Activated naive CD4-positive, alpha-beta T cell treated with anti-CD3 and anti-CD28 coated beads for 36 hours (primary cell): ENCODE data around the gene SUPT3H. TPM values are rescaled to one million over a fixed set of nuclear protein-coding genes. Genes with fewer than 3 reads are reported as not detected.

Source experiments
- CTCF ChIA-PET: fragments of 350-600 bp; sonication (Branson Sonifier 250); formaldehyde crosslinking; loops from one replicate; lab custom pipeline; 2021; ENCODE audit warnings: antibody characterized with exemption; lab: Charles Lee
- DNase-seq: peaks from one replicate; pipeline ENCODE4 v3.0.0-alpha.2; 2020
- H3K27ac Mint-ChIP-seq: one replicate; pipeline ENCODE4 v1.8.0; 2021; ENCODE audit warnings: mild to moderate bottlenecking, mixed read lengths
- H3K27me3 Mint-ChIP-seq: one replicate; pipeline ENCODE4 v1.8.0; 2021; ENCODE audit warnings: low read depth, mixed read lengths
- H3K36me3 Mint-ChIP-seq: one replicate; pipeline ENCODE4 v1.8.0; 2021; ENCODE audit warnings: low read depth, mixed read lengths
- H3K4me1 Mint-ChIP-seq: one replicate; pipeline ENCODE4 v1.8.0; 2021; ENCODE audit warnings: low read depth, mixed read lengths
- H3K4me3 Mint-ChIP-seq: one replicate; pipeline ENCODE4 v1.8.0; 2021; ENCODE audit warnings: mild to moderate bottlenecking, moderate library complexity, mixed read lengths
- H3K9me3 Mint-ChIP-seq: one replicate; pipeline ENCODE4 v1.8.0; 2021; ENCODE audit warnings: mixed read lengths
- intact Hi-C: fragments of 100-400 bp; cut with micrococcal nuclease; formaldehyde crosslinking; loops from one replicate; pipeline ENCODE4 v1.15.1; 2023
- total RNA-seq, 2 experiments: library from RNA; stranded (reverse); gene quantifications; one replicate each; pipeline ENCODE4 v1.2.3, GENCODE V29; 2021

The SUPT3H gene
- total RNA-seq, 2 experiments from 2014 or later = 15.7 to 17.9 TPM

DNA sequence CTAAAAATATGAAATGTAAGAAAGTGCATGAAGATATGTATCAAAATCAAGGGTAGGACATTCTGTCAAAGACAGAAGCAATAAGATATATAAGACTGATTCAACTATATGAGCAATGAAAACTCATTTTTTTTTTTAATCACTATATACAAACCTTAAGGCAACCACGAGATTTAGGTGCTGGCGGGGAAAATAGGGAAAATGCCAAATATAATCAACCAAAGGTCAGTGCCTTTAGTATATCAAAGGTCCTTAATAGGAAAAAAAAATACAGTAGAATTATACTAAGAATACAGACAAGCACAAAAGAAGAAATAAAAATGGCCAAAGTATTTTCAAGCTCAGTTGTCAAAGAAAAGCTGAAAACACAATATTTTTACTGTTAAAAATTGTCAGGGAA is 24.1 kb downstream of the SUPT3H start:
- Mint-ChIP-seq H3K36me3 (peaks cover 7% of the 10 kb centered on the region), H3K4me1 (peaks cover 20% of the 10 kb centered on the region), H3K27me3 (no peaks in the 10 kb centered on the region), H3K9me3 (no peaks in the 10 kb centered on the region), H3K4me3 (no peak overlapping the region), H3K27ac (no peak overlapping the region)
- CTCF ChIA-PET = interaction anchor here (0.7 kb wide), 1 partner anchor 9 kb away, joined by 6 read pairs; no protein-coding TSS in a partner anchor
- intact Hi-C loops = loop anchor here (1.0 kb wide), 1 partner anchor 8 kb away; no protein-coding TSS in a partner anchor
- no peak for DNase-seq

- CTCF ChIA-PET = interaction anchor here (1.0 kb wide), 1 partner anchor 11 kb away, joined by 3 read pairs; no protein-coding TSS in a partner anchor
- Mint-ChIP-seq H3K27ac (peak overlapping the region; percentile 9), H3K4me1 (peaks cover 20% of the 10 kb centered on the region), H3K27me3 (no peaks in the 10 kb centered on the region), H3K9me3 (no peaks in the 10 kb centered on the region), H3K4me3 (no peak overlapping the region), H3K36me3 (peaks cover 7% of the 10 kb centered on the region)
- no peak for DNase-seq
- intact Hi-C loops = no loop called here
Measured at GRCh38 chr6:45351667-45352066, 26.1 kb downstream of the SUPT3H start.

- H3K27me3 Mint-ChIP-seq = no peaks in the 10 kb centered on the region
- no peak for DNase-seq
- intact Hi-C loops = no loop called here
- H3K27ac Mint-ChIP-seq = no peak overlapping the region
- CTCF ChIA-PET = interaction anchor here (1.0 to 1.4 kb wide), 2 partner anchors 11 to 695 kb away, joined by 3 read pairs; no protein-coding TSS in a partner anchor
- H3K4me3 Mint-ChIP-seq = no peak overlapping the region
- peaks cover 7% of the 10 kb centered on the region for H3K36me3 Mint-ChIP-seq
- peaks cover 20% of the 10 kb centered on the region for H3K4me1 Mint-ChIP-seq
- H3K9me3 Mint-ChIP-seq = no peaks in the 10 kb centered on the region
Measured at GRCh38 chr6:45351076-45351475, 26.7 kb downstream of the SUPT3H start.

DNA sequence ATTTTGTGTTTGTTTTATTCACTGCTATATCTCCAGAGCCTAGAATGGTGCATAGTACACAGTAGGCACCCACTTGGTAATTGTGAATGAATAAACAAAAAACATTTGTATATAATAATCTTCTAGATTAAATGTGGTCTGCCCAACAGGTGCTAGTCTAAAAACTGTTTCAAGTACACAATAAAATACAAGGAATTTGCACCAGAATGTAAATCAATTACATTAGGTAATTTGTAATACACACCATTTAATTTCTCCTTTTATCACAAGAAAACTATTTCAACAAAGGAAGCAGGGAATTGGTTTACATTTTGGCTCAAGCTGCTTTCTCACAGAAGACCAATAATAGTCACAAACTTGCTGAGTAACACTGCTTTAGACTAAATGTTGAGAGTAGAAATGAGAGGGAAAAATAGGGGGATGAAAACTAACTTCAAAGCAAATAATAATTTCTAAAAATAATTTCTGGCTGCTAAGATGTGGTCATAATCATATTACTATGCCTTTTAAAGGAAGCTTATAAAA is 27.5 kb downstream of the SUPT3H start:
- H3K4me3 Mint-ChIP-seq = no peak overlapping the region
- intact Hi-C loops = no loop called here
- peaks cover 20% of the 10 kb centered on the region for H3K4me1 Mint-ChIP-seq
- H3K36me3 Mint-ChIP-seq = peaks cover 11% of the 10 kb centered on the region
- H3K9me3 Mint-ChIP-seq = no peaks in the 10 kb centered on the region
- CTCF ChIA-PET = interaction anchor here (1.4 kb wide), 1 partner anchor 694 kb away, joined by 3 read pairs; no protein-coding TSS in a partner anchor
- H3K27ac Mint-ChIP-seq = no peak overlapping the region
- DNase-seq = no peak
- H3K27me3 Mint-ChIP-seq = no peaks in the 10 kb centered on the region

DNA sequence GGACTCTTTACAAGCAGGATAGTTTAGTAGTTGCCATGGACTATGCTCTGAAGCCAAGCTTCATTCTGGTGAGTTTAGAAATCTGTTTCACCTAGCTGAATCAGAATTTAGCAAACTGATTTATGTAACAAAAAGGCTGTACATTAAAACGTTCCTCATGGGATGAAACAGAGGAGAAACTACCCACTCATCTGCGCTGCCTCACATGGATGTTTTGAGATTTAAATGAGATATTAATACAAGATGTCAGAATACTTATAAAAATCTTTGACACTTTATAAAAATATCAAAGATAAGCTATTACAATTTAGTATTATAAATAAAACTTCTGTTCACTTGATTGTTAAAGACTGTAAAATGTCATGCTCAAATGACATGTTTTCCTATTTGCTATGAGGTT is 32.8 kb downstream of the SUPT3H start:
- no peak for DNase-seq
- H3K4me3 Mint-ChIP-seq = no peak overlapping the region
- H3K27me3 Mint-ChIP-seq = no peaks in the 10 kb centered on the region
- CTCF ChIA-PET = interaction anchor here (1.2 kb wide), 1 partner anchor 14 kb away, joined by 3 read pairs; no protein-coding TSS in a partner anchor
- H3K9me3 Mint-ChIP-seq = no peaks in the 10 kb centered on the region
- H3K36me3 Mint-ChIP-seq = peaks cover 13% of the 10 kb centered on the region
- no peaks in the 10 kb centered on the region for H3K4me1 Mint-ChIP-seq
- intact Hi-C loops = no loop called here
- H3K27ac Mint-ChIP-seq = no peak overlapping the region

GRCh38 chr6:45328523-45328922 is 49.2 kb downstream of the SUPT3H start:
- Mint-ChIP-seq H3K27ac (no peak overlapping the region), H3K9me3 (no peaks in the 10 kb centered on the region), H3K27me3 (no peaks in the 10 kb centered on the region), H3K4me3 (peak overlapping the region; percentile 72), H3K36me3 (no peaks in the 10 kb centered on the region), H3K4me1 (peaks cover 52% of the 10 kb centered on the region)
- intact Hi-C loops = loop anchor here (2.0 to 5.0 kb wide), 3 partner anchors 48 to 396 kb away; partner anchors contain the start of gene SUPT3H
- no peak for DNase-seq
- CTCF ChIA-PET = no interaction called here

- Mint-ChIP-seq H3K4me3 (peak within 1 kb of the TSS; percentile 72), H3K27ac (peak within 1 kb of the TSS; percentile 50)
- DNase-seq = peak; percentile 34
Measured at GRCh38 chr6:45327956-45328522, 49.7 kb downstream of the SUPT3H start, which contains the start of gene RUNX2. TSS of gene RUNX2 (plus strand) at chr6:45328330. CDS start at chr6:45328727, 397 bp downstream.

GRCh38 chr6:45326698-45327417 is 50.9 kb downstream of the SUPT3H start:
- no peak overlapping the region for H3K4me3 Mint-ChIP-seq
- peaks cover 62% of the 10 kb centered on the region for H3K4me1 Mint-ChIP-seq
- no peaks in the 10 kb centered on the region for H3K36me3 Mint-ChIP-seq
- H3K9me3 Mint-ChIP-seq = no peaks in the 10 kb centered on the region
- CTCF ChIA-PET = no interaction called here
- DNase-seq = no peak
- no peaks in the 10 kb centered on the region for H3K27me3 Mint-ChIP-seq
- peak overlapping the region; percentile 50 for H3K27ac Mint-ChIP-seq
- intact Hi-C loops = loop anchor here (5.0 kb wide), 2 partner anchors 115 to 395 kb away; no protein-coding TSS in a partner anchor

More at GRCh38 chr6:45327956-45328522, 49.7 kb downstream of the SUPT3H start, which contains the start of gene RUNX2:
- CTCF ChIA-PET = no interaction called here
- intact Hi-C loops = loop anchor here (2.0 to 5.0 kb wide), 3 partner anchors 49 to 396 kb away; partner anchors contain the start of gene SUPT3H
- peaks cover 56% of the 10 kb centered on the region for H3K4me1 Mint-ChIP-seq
- H3K9me3 Mint-ChIP-seq = no peaks in the 10 kb centered on the region
- no peaks in the 10 kb centered on the region for H3K27me3 Mint-ChIP-seq
- H3K36me3 Mint-ChIP-seq = no peaks in the 10 kb centered on the region

GRCh38 chr6:45323656-45324224 is 54.0 kb downstream of the SUPT3H start:
- CTCF ChIA-PET = interaction anchor here (0.6 to 1.0 kb wide), 3 partner anchors 55 to 668 kb away, joined by 3 read pairs; no protein-coding TSS in a partner anchor
- Mint-ChIP-seq H3K27me3 (no peaks in the 10 kb centered on the region), H3K4me3 (peak overlapping the region; percentile 59), H3K4me1 (peaks cover 49% of the 10 kb centered on the region), H3K27ac (peak overlapping the region; percentile 46), H3K9me3 (no peaks in the 10 kb centered on the region), H3K36me3 (no peaks in the 10 kb centered on the region)
- intact Hi-C loops = loop anchor here (1.0 to 5.0 kb wide), 2 partner anchors 12 to 389 kb away; no protein-coding TSS in a partner anchor
- DNase-seq = no peak

GRCh38 chr6:45320349-45320748 is 57.4 kb downstream of the SUPT3H start:
- intact Hi-C loops = loop anchor here (5.0 kb wide), 1 partner anchor 392 kb away; no protein-coding TSS in a partner anchor
- CTCF ChIA-PET = no interaction called here
- Mint-ChIP-seq H3K9me3 (peaks cover under 1% of the 10 kb centered on the region), H3K27ac (no peak overlapping the region), H3K4me1 (peaks cover 29% of the 10 kb centered on the region), H3K27me3 (no peaks in the 10 kb centered on the region), H3K36me3 (peaks cover 9% of the 10 kb centered on the region), H3K4me3 (no peak overlapping the region)
- no peak for DNase-seq

DNA sequence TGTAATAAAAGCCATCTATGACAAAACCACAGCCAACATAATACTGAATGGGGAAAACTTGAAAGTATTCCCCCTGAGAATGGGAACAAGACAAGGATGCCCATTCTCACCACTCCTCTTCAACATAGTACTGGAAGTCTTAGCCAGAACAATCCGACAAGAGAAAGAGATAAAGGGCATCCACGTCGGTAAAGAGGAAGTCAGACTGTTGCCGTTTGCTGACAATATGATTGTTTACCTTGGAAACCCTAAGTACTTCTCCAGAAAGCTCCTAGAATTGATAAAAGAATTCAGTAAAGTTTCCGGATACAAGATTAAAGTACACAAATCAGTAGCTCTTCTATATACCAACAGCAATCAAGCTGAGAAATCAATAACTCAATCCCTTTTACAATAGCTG is 63.6 kb downstream of the SUPT3H start:
- intact Hi-C loops = no loop called here
- Mint-ChIP-seq H3K4me1 (peaks cover 49% of the 10 kb centered on the region), H3K27ac (no peak overlapping the region), H3K27me3 (no peaks in the 10 kb centered on the region), H3K36me3 (peaks cover 27% of the 10 kb centered on the region), H3K4me3 (no peak overlapping the region), H3K9me3 (peaks cover 11% of the 10 kb centered on the region)
- DNase-seq = no peak
- CTCF ChIA-PET = no interaction called here
